GM23248 (cell line): ENCODE measurements around the gene THOC5. TPM values are rescaled to one million over a fixed set of nuclear protein-coding genes. Genes with fewer than 3 reads are reported as not detected.
A peak's percentile ranks its signal among the peaks of the same experiment; 100 is the strongest.

Experiments
- DNase-seq: peaks from one replicate; pipeline ENCODE4 v3.0.0-alpha.2; 2015
- H2AFZ ChIP-seq: fragments of 200-600 bp; sonication (generic); 2 replicates; pipeline ENCODE4 v1.6.1; 2016; ENCODE audit warnings: antibody characterized with exemption
- H3F3A ChIP-seq: fragments of 200-600 bp; sonication (generic); 2 replicates; pipeline ENCODE4 v1.6.1; 2016; ENCODE audit warnings: mild to moderate bottlenecking, antibody characterized with exemption, mixed run types; ENCODE audit not compliant: insufficient read depth
- H3K27ac ChIP-seq: fragments of 200-600 bp; sonication (generic); 2 replicates; pipeline ENCODE4 v1.5.1; 2016; ENCODE audit warnings: mild to moderate bottlenecking
- H3K27me3 ChIP-seq: fragments of 200-600 bp; sonication (generic); replicated peaks from 2 replicates; pipeline ENCODE4 v1.6.1; 2016; ENCODE audit warnings: mild to moderate bottlenecking; ENCODE audit not compliant: insufficient read depth
- H3K36me3 ChIP-seq: fragments of 200-600 bp; sonication (generic); 2 replicates; pipeline ENCODE4 v1.6.1; 2016; ENCODE audit warnings: low read depth, mild to moderate bottlenecking
- H3K4me1 ChIP-seq: fragments of 200-600 bp; sonication (generic); 2 replicates; pipeline ENCODE4 v1.6.1; 2016; ENCODE audit warnings: mild to moderate bottlenecking; ENCODE audit not compliant: insufficient read depth
- H3K4me2 ChIP-seq: fragments of 200-600 bp; sonication (generic); one replicate; pipeline ENCODE4 v1.6.1; 2016; ENCODE audit warnings: mild to moderate bottlenecking; ENCODE audit not compliant: unreplicated experiment
- H3K4me3 ChIP-seq: fragments of 200-600 bp; sonication (generic); 2 replicates; pipeline ENCODE4 v1.5.1; 2016; ENCODE audit warnings: mild to moderate bottlenecking
- H3K79me2 ChIP-seq: fragments of 200-600 bp; sonication (generic); 2 replicates; pipeline ENCODE4 v1.6.1; 2016; ENCODE audit warnings: mild to moderate bottlenecking; ENCODE audit not compliant: insufficient read depth
- H3K9ac ChIP-seq: fragments of 200-600 bp; sonication (generic); 2 replicates; pipeline ENCODE4 v1.6.1; 2016; ENCODE audit warnings: mild to moderate bottlenecking
- H3K9me2 ChIP-seq: fragments of 200-600 bp; sonication (generic); 2 replicates; pipeline ENCODE4 v1.6.1; 2016; ENCODE audit warnings: mixed run types, mild to moderate bottlenecking, moderate library complexity; ENCODE audit not compliant: insufficient read depth
- H3K9me3 ChIP-seq: fragments of 200-600 bp; sonication (generic); one replicate; pipeline ENCODE4 v1.6.1; 2017; ENCODE audit warnings: low read depth
- H4K20me1 ChIP-seq: fragments of 200-600 bp; sonication (generic); 2 replicates; pipeline ENCODE4 v1.6.0; 2016; ENCODE audit not compliant: insufficient read depth
- EZH2 ChIP-seq: fragments of 200-600 bp; sonication (generic); IDR thresholded peaks from 2 replicates; pipeline ENCODE4 v1.6.1; 2018; ENCODE audit warnings: antibody characterized with exemption, mild to moderate bottlenecking; ENCODE audit not compliant: insufficient read depth, poor library complexity, severe bottlenecking
- EZH2phosphoT487 ChIP-seq: fragments of 200-600 bp; sonication (generic); IDR thresholded peaks from 2 replicates; pipeline ENCODE4 v1.6.1; 2018; ENCODE audit warnings: antibody characterized with exemption, moderate library complexity, mild to moderate bottlenecking, low read depth; ENCODE audit not compliant: insufficient read depth
- WGBS, 2 experiments: methylation state at CpG; one replicate each; pipeline ENCODE4 v1.1.6; 2015 to 2017; ENCODE audit warnings: low lambda C conversion rate in 2 of 2, low coverage in 1 of 2; ENCODE audit errors: missing lambda C conversion rate in 2 of 2; 5-methylcytosine and 5-hydroxymethylcytosine counted together
- in situ Hi-C: fragments of 300-500 bp; cut with MboI; formaldehyde crosslinking; loops from 2 replicates; pipeline ENCODE4 v1.15.0; 2020
- polyA plus RNA-seq: library from polyadenylated mRNA; unstranded; fragments of >200 nt; fragmentation: Nextera tagmentation; extraction: Ambion mirVana; gene quantifications from 2 replicates; pipeline ENCODE4 v1.2.1, GENCODE V29; 2016
- total RNA-seq: library from RNA; depleted of rRNA; stranded (reverse); fragments of >200 nt; shearing (Covaris generic); gene quantifications from 2 replicates; pipeline ENCODE4 v1.2.3, GENCODE V29; 2014

The THOC5 gene
- total and polyA plus RNA-seq, 2 experiments from 2014 or later, result 46.9 to 61.7 TPM

GRCh38 chr22:29523761-29524160 is 29.8 kb downstream of the THOC5 start:
- WGBS, 2 experiments, result 92 to 97% methylated on average over 2 of the region's 2 CpGs
- Histone ChIP-seq H3K27me3 (no peaks in the 10 kb centered on the region), H3K4me2 (no peak overlapping the region), H3F3A (peaks cover 13% of the 10 kb centered on the region; the same call in 1 of the 2 replicates), H3K27ac (no peak overlapping the region), H3K9me3 (no peaks in the 10 kb centered on the region), H3K36me3 (peaks cover 61% of the 10 kb centered on the region), H2AFZ (no peak overlapping the region), H3K9me2 (no peaks in the 10 kb centered on the region), H4K20me1 (no peaks in the 10 kb centered on the region), H3K4me1 (0 out of 2 replicates have a peak, but pooled peaks cover 5% of the 10 kb centered on the region), H3K9ac (no peak overlapping the region), H3K4me3 (no peak overlapping the region), H3K79me2 (no peaks in the 10 kb centered on the region)
- no peak for DNase-seq
- in situ Hi-C loops, result no loop called here
- TF ChIP-seq EZH2 (no peak), EZH2phosphoT487 (no peak)

GRCh38 chr22:29521526-29521925 is 32.0 kb downstream of the THOC5 start:
- 91% methylated on average over 7 of the region's 7 CpGs for WGBS, 2 experiments
- H3K4me2 ChIP-seq, result no peak overlapping the region
- no peak overlapping the region for H2AFZ ChIP-seq
- H4K20me1 ChIP-seq, result no peaks in the 10 kb centered on the region
- no peak overlapping the region for H3K4me3 ChIP-seq
- H3K27me3 ChIP-seq, result no peaks in the 10 kb centered on the region
- peaks cover 13% of the 10 kb centered on the region; the same call in 1 of the 2 replicates for H3F3A ChIP-seq
- H3K9me2 ChIP-seq, result no peaks in the 10 kb centered on the region
- no peak for TF ChIP-seq EZH2phosphoT487
- TF ChIP-seq EZH2, result no peak
- in situ Hi-C loops, result no loop called here
- H3K4me1 ChIP-seq, result 0 out of 2 replicates have a peak, but pooled peaks cover 5% of the 10 kb centered on the region
- H3K79me2 ChIP-seq, result no peaks in the 10 kb centered on the region
- peaks cover 59% of the 10 kb centered on the region for H3K36me3 ChIP-seq
- DNase-seq, result no peak
- H3K9me3 ChIP-seq, result no peaks in the 10 kb centered on the region
- peak overlapping the region; percentile 80 for H3K27ac ChIP-seq
- peak overlapping the region; percentile 59 for H3K9ac ChIP-seq

DNA sequence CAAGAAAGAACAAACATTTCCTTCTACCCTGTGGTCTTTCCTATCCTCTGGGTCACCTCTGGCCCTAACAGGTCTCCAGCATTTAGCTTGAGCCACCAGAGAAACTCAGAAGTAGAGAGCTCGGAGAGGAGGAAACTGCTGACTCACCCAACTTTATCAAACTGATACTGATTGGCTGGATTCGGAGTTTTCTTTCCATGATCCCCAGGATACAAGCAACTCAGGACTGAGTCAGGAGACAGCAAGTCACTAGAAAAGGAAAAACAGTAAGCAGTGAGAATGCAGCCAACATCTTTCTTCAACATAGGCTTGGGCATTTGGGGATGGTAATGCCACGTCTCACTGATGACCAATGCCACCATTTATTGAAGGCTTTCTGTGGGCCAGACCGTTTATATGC is 32.7 kb downstream of the THOC5 start:
- TF ChIP-seq EZH2 (no peak), EZH2phosphoT487 (no peak)
- Histone ChIP-seq H3F3A (peaks cover 13% of the 10 kb centered on the region; the same call in 1 of the 2 replicates), H2AFZ (no peak overlapping the region), H3K27me3 (no peaks in the 10 kb centered on the region), H3K9ac (peak overlapping the region; percentile 59), H3K79me2 (no peaks in the 10 kb centered on the region), H3K36me3 (peaks cover 59% of the 10 kb centered on the region), H3K4me1 (0 out of 2 replicates have a peak, but pooled peaks cover 5% of the 10 kb centered on the region), H3K27ac (peak overlapping the region; percentile 80), H3K4me2 (no peak overlapping the region), H3K4me3 (no peak overlapping the region), H3K9me2 (no peaks in the 10 kb centered on the region), H4K20me1 (no peaks in the 10 kb centered on the region), H3K9me3 (no peaks in the 10 kb centered on the region)
- peak; percentile 86 for DNase-seq
- 40 to 47% methylated on average over 4 of the region's 4 CpGs for WGBS, 2 experiments
- in situ Hi-C loops, result no loop called here

DNA sequence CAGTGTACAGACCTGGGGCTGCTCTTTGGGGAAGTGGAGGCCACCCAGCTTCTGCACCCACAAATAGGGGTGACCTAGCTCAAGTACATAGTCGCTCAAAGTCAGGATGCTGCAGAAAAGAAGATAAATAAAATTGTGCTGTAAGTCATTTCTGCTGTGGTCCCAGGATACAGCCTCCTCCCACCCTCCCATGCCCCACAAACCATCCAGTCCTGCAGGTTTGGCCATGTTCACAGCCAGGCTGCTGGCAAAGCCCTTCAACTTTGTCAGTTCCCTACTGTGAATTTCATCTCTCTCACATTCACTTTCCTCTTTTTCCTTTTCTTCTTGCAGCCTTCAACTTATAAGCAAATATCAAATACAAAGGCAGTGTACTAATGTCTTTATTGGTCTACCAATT is 33.6 kb downstream of the THOC5 start:
- Histone ChIP-seq H3K9me2 (no peaks in the 10 kb centered on the region), H3K9me3 (no peaks in the 10 kb centered on the region), H3K4me1 (0 out of 2 replicates have a peak, but pooled peaks cover 5% of the 10 kb centered on the region), H3K9ac (no peak overlapping the region), H3K27me3 (no peaks in the 10 kb centered on the region), H3F3A (peaks cover 13% of the 10 kb centered on the region; the same call in 1 of the 2 replicates), H4K20me1 (no peaks in the 10 kb centered on the region), H3K4me2 (no peak overlapping the region), H3K36me3 (peaks cover 59% of the 10 kb centered on the region), H3K27ac (no peak overlapping the region), H3K4me3 (no peak overlapping the region), H2AFZ (no peak overlapping the region), H3K79me2 (no peaks in the 10 kb centered on the region)
- 100% methylated on average over 1 of the region's 1 CpG for WGBS, 2 experiments
- in situ Hi-C loops, result loop anchor here (10.0 kb wide), 1 partner anchor 125 kb away; no protein-coding TSS in a partner anchor
- DNase-seq, result no peak
- TF ChIP-seq EZH2, result no peak
- no peak for TF ChIP-seq EZH2phosphoT487

- Histone ChIP-seq H3K4me1 (0 out of 2 replicates have a peak, but pooled peaks cover 5% of the 10 kb centered on the region), H3K27me3 (no peaks in the 10 kb centered on the region), H3K9me3 (no peaks in the 10 kb centered on the region), H3K79me2 (no peaks in the 10 kb centered on the region), H4K20me1 (no peaks in the 10 kb centered on the region), H3K9ac (no peak overlapping the region), H3K36me3 (peaks cover 51% of the 10 kb centered on the region), H3K27ac (no peak overlapping the region), H2AFZ (no peak overlapping the region), H3K4me2 (no peak overlapping the region), H3K4me3 (no peak overlapping the region), H3K9me2 (no peaks in the 10 kb centered on the region), H3F3A (peaks cover 12% of the 10 kb centered on the region; the same call in 1 of the 2 replicates)
- WGBS, 2 experiments, result 94 to 98% methylated on average over 5 of the region's 5 CpGs
- in situ Hi-C loops, result loop anchor here (10.0 kb wide), 1 partner anchor 124 kb away; no protein-coding TSS in a partner anchor
- TF ChIP-seq EZH2phosphoT487, result no peak
- TF ChIP-seq EZH2, result no peak
- no peak for DNase-seq
These were observed 35.1 kb downstream of the THOC5 start for GRCh38 chr22:29518427-29518826.
